DOHH2 (cell line): ENCODE data around the gene UACA.

Experiments used
- H3F3A ChIP-seq: fragments of 200-600 bp; sonication (generic), shearing (Covaris generic); 2 replicates; pipeline ENCODE4 v1.6.0; 2016; ENCODE audit warnings: antibody characterized with exemption, mild to moderate bottlenecking; ENCODE audit not compliant: control insufficient read depth, insufficient read depth
- H3K27ac ChIP-seq: fragments of 200-600 bp; sonication (generic); 2 replicates; pipeline ENCODE4 v1.5.1; 2014; ENCODE audit warnings: low read depth, mild to moderate bottlenecking, low read length, moderate library complexity
- H3K27me3 ChIP-seq: fragments of 200-600 bp; sonication (generic); 2 replicates; pipeline ENCODE4 v1.6.1; 2014; ENCODE audit warnings: mild to moderate bottlenecking, low read length, mixed read lengths; ENCODE audit not compliant: control insufficient read depth
- H3K36me3 ChIP-seq: fragments of 200-600 bp; sonication (generic); 2 replicates; pipeline ENCODE4 v1.6.1; 2014; ENCODE audit warnings: mild to moderate bottlenecking, low read length, moderate library complexity, mixed read lengths; ENCODE audit not compliant: control insufficient read depth
- H3K4me1 ChIP-seq: fragments of 200-600 bp; sonication (generic); 2 replicates; pipeline ENCODE4 v1.6.1; 2014; ENCODE audit warnings: mild to moderate bottlenecking, low read length, mixed read lengths; ENCODE audit not compliant: control insufficient read depth
- H3K4me2 ChIP-seq: fragments of 200-600 bp; sonication (generic); 2 replicates; pipeline ENCODE4 v1.6.0; 2014; ENCODE audit warnings: mild to moderate bottlenecking, low read length, moderate library complexity
- H3K4me3 ChIP-seq: fragments of 200-600 bp; sonication (generic); 2 replicates; pipeline ENCODE4 v1.5.1; 2014; ENCODE audit warnings: mild to moderate bottlenecking, low read length, mixed read lengths
- H3K79me2 ChIP-seq: fragments of 200-600 bp; sonication (generic); 2 replicates; pipeline ENCODE4 v1.6.1; 2014; ENCODE audit warnings: mild to moderate bottlenecking, low read length, mixed read lengths; ENCODE audit not compliant: control insufficient read depth
- H3K9me2 ChIP-seq: fragments of 200-600 bp; sonication (generic); replicated peaks from 2 replicates; pipeline ENCODE4 v1.6.1; 2014; ENCODE audit warnings: mild to moderate bottlenecking, low read length, mixed read lengths; ENCODE audit not compliant: control insufficient read depth
- H3K9me3 ChIP-seq: fragments of 200-600 bp; sonication (generic); 2 replicates; pipeline ENCODE4 v1.6.1; 2014; ENCODE audit warnings: antibody characterized with exemption, low read length, mixed read lengths; ENCODE audit not compliant: control insufficient read depth, insufficient read depth
- H4K20me1 ChIP-seq: fragments of 200-600 bp; sonication (generic); 2 replicates; pipeline ENCODE4 v1.6.0; 2014; ENCODE audit warnings: low read depth, mild to moderate bottlenecking, antibody characterized with exemption, low read length, moderate library complexity; ENCODE audit not compliant: control insufficient read depth, insufficient read depth
- EZH2phosphoT487 ChIP-seq: fragments of 200-600 bp; sonication (generic); IDR thresholded peaks from 2 replicates; pipeline ENCODE4 v1.6.1; 2017; ENCODE audit warnings: borderline replicate concordance, mild to moderate bottlenecking, antibody characterized with exemption, low read length, moderate library complexity, mixed read lengths
- TF ChIP-seq, protein P1 (sequence below): fragments of 200-600 bp; sonication (generic); IDR thresholded peaks from one replicate; pipeline ENCODE4 v1.5.1; 2014; ENCODE audit warnings: antibody characterized with exemption, mild to moderate bottlenecking, low read depth, low read length; ENCODE audit not compliant: poor library complexity, severe bottlenecking

The UACA gene

DNA sequence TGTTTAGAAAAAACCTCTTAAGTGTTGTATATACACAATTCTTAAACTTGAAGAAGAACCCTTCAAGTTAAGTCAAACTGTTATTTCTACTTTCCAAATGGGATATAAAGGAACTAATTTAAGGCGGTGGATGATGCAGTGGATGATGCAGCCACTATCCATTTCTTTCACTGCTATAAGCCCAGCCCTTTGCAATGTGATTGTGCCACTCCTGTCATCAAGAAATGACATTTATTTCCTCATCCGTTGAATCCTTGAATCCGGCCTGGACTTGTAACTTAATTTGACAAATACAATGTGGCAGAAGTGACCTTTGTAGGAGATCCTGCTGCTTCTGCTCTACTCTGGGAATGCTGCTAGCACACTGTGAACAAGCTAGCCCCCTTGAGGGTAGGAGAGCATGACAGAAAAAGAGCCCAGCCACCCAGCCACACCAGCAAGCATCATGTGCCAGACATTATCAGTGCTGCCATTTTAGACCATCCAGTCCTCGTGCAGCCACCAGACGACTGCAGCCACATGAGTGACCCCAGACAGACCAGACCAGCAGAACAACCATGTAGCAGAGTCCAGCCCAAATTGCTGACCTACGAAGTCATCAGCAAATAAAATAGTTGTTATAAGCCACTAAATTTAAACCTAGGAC lies 47.4 kb downstream of the UACA start:
- no peaks in the 10 kb centered on the region for H3K9me3 ChIP-seq
- H3K36me3 ChIP-seq: no peaks in the 10 kb centered on the region
- H3K4me1 ChIP-seq: no peaks in the 10 kb centered on the region
- no peaks in the 10 kb centered on the region for H3F3A ChIP-seq
- 0 out of 2 replicates have a peak, but pooled peaks cover 2% of the 10 kb centered on the region for H3K27me3 ChIP-seq
- H3K4me3 ChIP-seq: no peak overlapping the region
- TF ChIP-seq, protein P1, sequence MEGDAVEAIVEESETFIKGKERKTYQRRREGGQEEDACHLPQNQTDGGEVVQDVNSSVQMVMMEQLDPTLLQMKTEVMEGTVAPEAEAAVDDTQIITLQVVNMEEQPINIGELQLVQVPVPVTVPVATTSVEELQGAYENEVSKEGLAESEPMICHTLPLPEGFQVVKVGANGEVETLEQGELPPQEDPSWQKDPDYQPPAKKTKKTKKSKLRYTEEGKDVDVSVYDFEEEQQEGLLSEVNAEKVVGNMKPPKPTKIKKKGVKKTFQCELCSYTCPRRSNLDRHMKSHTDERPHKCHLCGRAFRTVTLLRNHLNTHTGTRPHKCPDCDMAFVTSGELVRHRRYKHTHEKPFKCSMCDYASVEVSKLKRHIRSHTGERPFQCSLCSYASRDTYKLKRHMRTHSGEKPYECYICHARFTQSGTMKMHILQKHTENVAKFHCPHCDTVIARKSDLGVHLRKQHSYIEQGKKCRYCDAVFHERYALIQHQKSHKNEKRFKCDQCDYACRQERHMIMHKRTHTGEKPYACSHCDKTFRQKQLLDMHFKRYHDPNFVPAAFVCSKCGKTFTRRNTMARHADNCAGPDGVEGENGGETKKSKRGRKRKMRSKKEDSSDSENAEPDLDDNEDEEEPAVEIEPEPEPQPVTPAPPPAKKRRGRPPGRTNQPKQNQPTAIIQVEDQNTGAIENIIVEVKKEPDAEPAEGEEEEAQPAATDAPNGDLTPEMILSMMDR: no peak
- no peak for TF ChIP-seq EZH2phosphoT487
- no peaks in the 10 kb centered on the region for H3K79me2 ChIP-seq
- no peaks in the 10 kb centered on the region for H3K9me2 ChIP-seq
- H3K4me2 ChIP-seq: no peak overlapping the region
- H4K20me1 ChIP-seq: no peaks in the 10 kb centered on the region
- no peak overlapping the region for H3K27ac ChIP-seq

DNA sequence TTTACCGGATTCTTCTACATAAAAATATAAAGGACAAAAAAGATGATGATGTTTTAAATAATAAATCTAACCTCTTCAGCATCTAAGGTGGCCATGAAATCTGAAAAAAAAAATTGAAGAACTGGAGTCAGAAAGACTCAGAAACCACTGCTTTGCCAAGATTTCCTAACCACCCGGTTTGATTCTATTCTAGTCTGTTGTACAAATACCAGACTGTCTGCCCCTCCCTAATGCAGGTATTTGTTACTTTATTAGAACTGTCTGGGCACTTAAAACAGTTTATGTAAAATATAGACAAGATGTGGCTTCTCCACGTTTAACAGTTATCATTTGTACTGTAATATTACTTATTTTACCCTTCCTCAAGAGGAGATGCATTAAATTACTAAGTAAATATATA lies 48.8 kb downstream of the UACA start:
- H3K79me2 ChIP-seq: no peaks in the 10 kb centered on the region
- H3K9me2 ChIP-seq: no peaks in the 10 kb centered on the region
- H3K4me2 ChIP-seq: no peak overlapping the region
- no peak overlapping the region for H3K27ac ChIP-seq
- 0 out of 2 replicates have a peak, but pooled peaks cover 2% of the 10 kb centered on the region for H3K27me3 ChIP-seq
- TF ChIP-seq, protein P1: no peak
- TF ChIP-seq EZH2phosphoT487: no peak
- H3K9me3 ChIP-seq: no peaks in the 10 kb centered on the region
- H4K20me1 ChIP-seq: no peaks in the 10 kb centered on the region
- H3K4me3 ChIP-seq: no peak overlapping the region
- H3K36me3 ChIP-seq: no peaks in the 10 kb centered on the region
- H3F3A ChIP-seq: no peaks in the 10 kb centered on the region
- H3K4me1 ChIP-seq: no peaks in the 10 kb centered on the region

DNA sequence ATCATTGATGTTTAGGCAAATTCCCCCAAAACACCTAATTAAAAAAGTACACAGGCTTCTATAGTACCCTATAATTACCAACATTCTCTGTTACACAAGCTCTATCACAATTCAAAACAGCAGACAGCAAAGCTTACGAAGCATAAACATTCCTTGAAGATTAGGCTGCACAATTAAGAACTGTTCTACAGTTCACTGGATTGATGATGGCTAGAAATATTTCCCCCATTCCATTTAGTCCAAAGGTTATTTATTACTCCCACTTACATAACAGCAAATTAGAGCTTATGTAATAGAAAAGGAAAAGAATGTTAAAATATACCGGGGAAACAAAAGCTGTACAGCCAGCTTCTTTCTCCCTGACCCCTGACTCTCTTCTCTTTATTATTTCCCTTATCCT lies 49.3 kb downstream of the UACA start:
- H3K36me3 ChIP-seq: no peaks in the 10 kb centered on the region
- H3K9me2 ChIP-seq: no peaks in the 10 kb centered on the region
- H3K79me2 ChIP-seq: no peaks in the 10 kb centered on the region
- H3K4me1 ChIP-seq: no peaks in the 10 kb centered on the region
- TF ChIP-seq EZH2phosphoT487: no peak
- TF ChIP-seq, protein P1: no peak
- no peak overlapping the region for H3K4me3 ChIP-seq
- no peak overlapping the region for H3K4me2 ChIP-seq
- H4K20me1 ChIP-seq: no peaks in the 10 kb centered on the region
- H3K9me3 ChIP-seq: no peaks in the 10 kb centered on the region
- 0 out of 2 replicates have a peak, but pooled peaks cover 2% of the 10 kb centered on the region for H3K27me3 ChIP-seq
- H3F3A ChIP-seq: no peaks in the 10 kb centered on the region
- H3K27ac ChIP-seq: no peak overlapping the region
